ENCODE measurements around the gene GLIS1.

GLIS1 gene

DNA sequence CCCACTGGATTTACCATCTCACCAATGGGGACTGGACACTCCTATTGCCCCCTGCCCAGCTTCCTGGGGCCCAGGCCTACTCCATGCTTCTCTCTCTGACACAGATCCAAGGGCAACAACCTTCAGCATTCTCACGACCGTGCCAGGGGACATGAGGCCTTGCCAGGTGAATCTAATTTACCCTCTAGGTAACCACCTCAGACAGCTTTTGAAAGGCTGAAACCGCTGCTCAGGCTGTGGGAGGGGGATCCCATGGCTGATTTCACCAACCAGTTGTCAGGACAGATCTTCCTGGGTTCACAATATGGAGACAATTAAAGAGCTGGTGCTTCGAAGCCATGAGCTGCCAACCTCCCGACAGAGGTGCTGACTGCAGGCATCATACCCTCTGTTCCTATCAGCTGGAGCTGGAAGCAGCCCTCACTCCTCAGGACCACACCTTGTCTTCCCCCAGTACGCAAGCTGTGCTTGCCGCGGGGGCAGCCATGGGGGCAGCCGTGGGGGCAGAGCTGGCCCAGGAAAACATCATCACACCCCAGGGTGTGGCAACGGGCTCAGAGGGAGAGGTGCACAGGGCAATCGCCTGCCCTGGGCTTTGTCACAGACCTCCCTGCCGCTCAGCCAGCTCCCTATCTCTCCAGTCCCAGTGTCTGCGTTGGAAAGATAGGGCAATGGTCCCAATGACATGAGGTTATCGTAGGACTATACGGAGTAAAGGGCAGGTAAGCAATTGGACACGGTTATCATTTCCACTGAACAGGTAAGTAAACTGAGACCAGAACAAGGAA is 159.5 kb downstream of the GLIS1 start:
- in situ Hi-C loops (cut with MboI; ENCODE audit: low pct_unique_long_range_greater_than_20kb, low sequenced_read_pairs, unreplicated experiment), result no loop called here
- TF ChIP-seq, protein P1, sequence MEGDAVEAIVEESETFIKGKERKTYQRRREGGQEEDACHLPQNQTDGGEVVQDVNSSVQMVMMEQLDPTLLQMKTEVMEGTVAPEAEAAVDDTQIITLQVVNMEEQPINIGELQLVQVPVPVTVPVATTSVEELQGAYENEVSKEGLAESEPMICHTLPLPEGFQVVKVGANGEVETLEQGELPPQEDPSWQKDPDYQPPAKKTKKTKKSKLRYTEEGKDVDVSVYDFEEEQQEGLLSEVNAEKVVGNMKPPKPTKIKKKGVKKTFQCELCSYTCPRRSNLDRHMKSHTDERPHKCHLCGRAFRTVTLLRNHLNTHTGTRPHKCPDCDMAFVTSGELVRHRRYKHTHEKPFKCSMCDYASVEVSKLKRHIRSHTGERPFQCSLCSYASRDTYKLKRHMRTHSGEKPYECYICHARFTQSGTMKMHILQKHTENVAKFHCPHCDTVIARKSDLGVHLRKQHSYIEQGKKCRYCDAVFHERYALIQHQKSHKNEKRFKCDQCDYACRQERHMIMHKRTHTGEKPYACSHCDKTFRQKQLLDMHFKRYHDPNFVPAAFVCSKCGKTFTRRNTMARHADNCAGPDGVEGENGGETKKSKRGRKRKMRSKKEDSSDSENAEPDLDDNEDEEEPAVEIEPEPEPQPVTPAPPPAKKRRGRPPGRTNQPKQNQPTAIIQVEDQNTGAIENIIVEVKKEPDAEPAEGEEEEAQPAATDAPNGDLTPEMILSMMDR (IDR thresholded peaks at IDR 0.05; ENCODE audit: extremely low read depth, insufficient read depth, missing control alignments), result no peak
- DNase-seq (ENCODE audit: low spot score), result no peak

DNA sequence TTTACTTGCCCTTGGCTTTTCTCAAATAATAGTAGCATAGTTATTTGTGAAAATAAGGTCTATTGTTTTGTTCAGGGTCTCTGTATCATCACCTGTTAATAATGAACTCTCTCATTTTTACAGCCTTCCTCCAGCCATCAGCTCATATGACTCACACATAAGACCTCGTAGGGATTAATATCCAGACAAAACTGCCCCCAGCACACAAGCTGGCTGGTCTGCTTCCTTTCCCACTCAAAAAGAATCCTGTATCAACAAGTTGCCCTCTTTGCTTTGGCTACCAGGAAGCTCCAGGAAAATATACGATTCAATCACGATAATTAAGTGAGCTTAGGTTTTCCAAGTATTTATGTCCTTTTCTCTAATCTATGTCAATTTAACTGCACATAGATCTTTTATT is 160.6 kb downstream of the GLIS1 start:
- no peak for DNase-seq (ENCODE audit: low spot score)
- TF ChIP-seq, protein P1 (IDR thresholded peaks at IDR 0.05; ENCODE audit: extremely low read depth, insufficient read depth, missing control alignments), result no peak
- in situ Hi-C loops (cut with MboI; ENCODE audit: low pct_unique_long_range_greater_than_20kb, low sequenced_read_pairs, unreplicated experiment), result no loop called here

DNA sequence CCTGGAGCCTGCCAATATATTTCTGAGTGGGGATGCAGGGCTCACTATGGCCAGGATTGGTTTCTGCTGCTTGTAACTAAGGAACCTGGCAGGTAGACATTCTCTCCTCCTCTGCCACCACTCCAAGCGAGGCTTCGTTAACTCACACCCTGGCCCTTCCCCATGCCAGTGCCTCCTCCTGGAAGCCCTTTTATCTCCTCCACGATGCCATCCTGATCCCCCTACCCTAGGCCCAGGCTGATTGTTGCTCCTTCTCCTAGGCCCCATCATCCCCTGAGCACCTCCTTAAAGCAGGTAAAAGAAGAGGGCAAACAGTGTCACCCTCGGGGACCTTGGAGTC is 161.2 kb downstream of the GLIS1 start:
- TF ChIP-seq, protein P1 (IDR thresholded peaks at IDR 0.05; ENCODE audit: extremely low read depth, insufficient read depth, missing control alignments), result no peak
- DNase-seq (ENCODE audit: low spot score), result no peak
- in situ Hi-C loops (cut with MboI; ENCODE audit: low pct_unique_long_range_greater_than_20kb, low sequenced_read_pairs, unreplicated experiment), result no loop called here

DNA sequence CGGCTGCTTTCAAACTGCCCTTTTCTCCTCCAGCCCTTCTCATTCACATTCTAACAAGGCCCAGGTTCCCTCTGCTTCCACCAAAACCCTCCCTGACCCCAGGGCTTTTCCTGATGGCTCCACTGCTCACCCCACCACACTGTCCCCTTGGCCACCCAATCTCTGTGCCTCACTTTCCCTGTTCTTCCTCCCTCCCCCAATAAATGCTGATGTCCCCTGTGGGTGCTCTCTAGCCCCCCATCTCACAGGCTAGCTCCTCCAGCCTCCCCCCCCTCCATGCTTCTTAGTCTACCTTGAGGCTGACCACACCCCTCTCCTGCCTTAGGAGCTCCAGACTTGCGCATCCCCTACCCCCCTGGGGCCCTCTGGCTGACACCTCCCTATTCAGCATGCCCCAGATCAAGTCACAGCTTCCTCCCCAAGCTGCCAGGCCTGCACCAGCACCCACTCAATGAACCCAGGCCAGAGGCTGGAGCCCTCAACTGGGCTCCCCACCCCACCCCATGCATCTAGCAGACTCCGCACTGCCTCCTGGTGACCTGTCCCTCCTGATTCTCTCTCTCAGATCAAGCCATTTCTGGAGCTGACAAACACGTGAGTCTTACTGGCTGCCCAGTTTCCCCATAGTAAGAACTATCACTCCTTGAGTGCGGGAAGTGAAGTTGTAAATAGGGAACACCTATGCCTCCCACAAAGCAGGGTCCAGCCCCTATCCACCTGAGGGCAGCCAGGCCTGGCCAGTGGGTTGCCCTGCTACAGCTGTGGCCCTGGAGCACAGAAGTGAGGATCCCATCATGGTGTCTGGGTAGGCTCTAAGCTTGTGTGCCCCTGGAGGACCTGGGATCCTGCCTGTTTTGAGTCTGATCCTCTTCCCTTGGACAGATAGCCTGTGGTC is 161.9 kb downstream of the GLIS1 start:
- TF ChIP-seq, protein P1 (IDR thresholded peaks at IDR 0.05; ENCODE audit: extremely low read depth, insufficient read depth, missing control alignments), result no peak
- in situ Hi-C loops (cut with MboI; ENCODE audit: low pct_unique_long_range_greater_than_20kb, low sequenced_read_pairs, unreplicated experiment), result no loop called here
- DNase-seq (ENCODE audit: low spot score), result no peak

DNA sequence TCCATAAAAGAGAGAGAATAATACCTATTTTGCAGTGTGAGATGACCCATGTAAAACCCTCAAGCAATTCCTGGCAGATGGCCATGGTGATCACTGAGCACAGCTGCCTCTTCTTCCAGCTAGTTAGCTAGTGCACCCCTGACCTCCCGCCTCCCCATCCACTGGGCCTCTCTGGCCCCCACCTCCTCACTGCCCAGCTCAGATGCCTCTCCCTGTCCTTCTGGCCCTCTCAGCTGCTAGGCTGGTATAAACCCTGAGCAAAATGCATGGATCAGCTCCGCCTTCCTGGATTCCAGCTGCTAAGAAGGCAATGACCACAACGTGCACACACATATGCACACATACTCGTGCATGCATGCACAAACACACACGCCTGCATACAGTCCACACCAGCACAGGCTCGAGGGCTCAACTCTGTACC is 162.6 kb downstream of the GLIS1 start:
- TF ChIP-seq, protein P1 (IDR thresholded peaks at IDR 0.05; ENCODE audit: extremely low read depth, insufficient read depth, missing control alignments), result no peak
- in situ Hi-C loops (cut with MboI; ENCODE audit: low pct_unique_long_range_greater_than_20kb, low sequenced_read_pairs, unreplicated experiment), result no loop called here
- DNase-seq (ENCODE audit: low spot score), result no peak

DNA sequence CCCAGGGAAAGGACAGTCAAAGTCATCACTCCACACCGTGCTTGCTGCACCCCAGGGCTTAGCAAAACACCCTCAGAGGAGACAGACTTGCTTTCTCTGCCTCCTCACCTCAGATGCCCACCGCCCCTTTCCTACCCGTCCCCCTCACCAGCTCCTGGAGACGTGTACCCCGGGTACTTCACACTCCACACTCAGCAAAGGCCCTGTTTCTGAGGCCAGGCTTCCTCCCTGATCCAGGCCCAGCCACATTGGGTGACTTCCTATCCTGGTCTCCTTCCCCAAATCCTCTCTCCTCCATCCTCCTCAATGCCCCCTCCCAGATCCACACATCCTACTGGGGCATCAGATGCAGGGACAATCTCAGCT is 163.0 kb downstream of the GLIS1 start:
- TF ChIP-seq, protein P1 (IDR thresholded peaks at IDR 0.05; ENCODE audit: extremely low read depth, insufficient read depth, missing control alignments), result no peak
- in situ Hi-C loops (cut with MboI; ENCODE audit: low pct_unique_long_range_greater_than_20kb, low sequenced_read_pairs, unreplicated experiment), result no loop called here

More for the DNA sequence above, 163.0 kb downstream of the GLIS1 start:
- no peak for DNase-seq (ENCODE audit: low spot score)

All from GM13977 (cell line).